Caco-2 (cell line): ENCODE data around the gene CCDC144A. TPM values are rescaled to one million over a fixed set of nuclear protein-coding genes. Genes with fewer than 3 reads are reported as not detected.
A peak's percentile ranks its signal among the peaks of the same experiment; 100 is the strongest.
"Not testable (repeated sequence)": the region's sequence is repeated elsewhere in the genome, so short reads cannot be mapped to it uniquely, and the experiment has no call there.

Experiments used
- BruUV-seq: library from RNA; stranded (reverse); fragments of 400-500 nt; replicated peaks from 2 replicates; lab custom pipeline; 2021; lab: Mats Ljungman, UMichigan
- CTCF ChIA-PET: fragments of 300-600 bp; sonication (Branson Sonifier 250); formaldehyde crosslinking; loops from one replicate; lab custom pipeline; 2022; ENCODE audit warnings: antibody characterized with exemption; lab: Charles Lee
- POLR2A ChIA-PET: fragments of 300-600 bp; sonication (Branson Sonifier 250); formaldehyde crosslinking; loops from one replicate; lab custom pipeline; 2022; ENCODE audit warnings: antibody characterized with exemption; lab: Charles Lee
- DNase-seq, 2 experiments: peaks; one replicate each; pipeline versions ENCODE4 v3.0.0 to v3.0.0-alpha.2; 2020 to 2022
- H3K27me3 ChIP-seq: replicated peaks from 2 replicates; pipeline ENCODE4 v1.6.0; 2011; ENCODE audit warnings: low read length; ENCODE audit not compliant: control insufficient read depth, insufficient read depth
- H3K36me3 ChIP-seq: 2 replicates; pipeline ENCODE4 v1.5.1; 2011; ENCODE audit warnings: low read length; ENCODE audit not compliant: control insufficient read depth, insufficient read depth
- H3K4me1 ChIP-seq: fragments of 250-450 bp; sonication (Bioruptor Pico); 2 replicates; pipeline ENCODE4 v1.5.1; 2020; ENCODE audit warnings: mild to moderate bottlenecking
- H3K4me3 ChIP-seq: 2 replicates; pipeline ENCODE4 v1.5.1; 2011; ENCODE audit warnings: low read depth, mild to moderate bottlenecking, control low read depth, low read length
- H3K9me3 ChIP-seq: fragments of 250-450 bp; sonication (Bioruptor Pico); 2 replicates; pipeline ENCODE4 v1.5.1; 2020; ENCODE audit warnings: mild to moderate bottlenecking, moderate library complexity
- H3K27ac Mint-ChIP-seq: one replicate; pipeline ENCODE4 v1.8.0; 2022; ENCODE audit warnings: mixed read lengths; ENCODE audit not compliant: unreplicated experiment
- H3K27me3 Mint-ChIP-seq: one replicate; pipeline ENCODE4 v1.8.0; 2022; ENCODE audit warnings: mixed read lengths; ENCODE audit not compliant: insufficient read depth, unreplicated experiment
- H3K36me3 Mint-ChIP-seq: one replicate; pipeline ENCODE4 v1.8.0; 2022; ENCODE audit warnings: mild to moderate bottlenecking, mixed read lengths; ENCODE audit not compliant: insufficient read depth, unreplicated experiment
- H3K4me1 Mint-ChIP-seq: one replicate; pipeline ENCODE4 v1.8.0; 2022; ENCODE audit warnings: low read depth, mixed read lengths; ENCODE audit not compliant: unreplicated experiment
- H3K4me3 Mint-ChIP-seq: one replicate; pipeline ENCODE4 v1.8.0; 2022; ENCODE audit warnings: mild to moderate bottlenecking, moderate library complexity, mixed read lengths; ENCODE audit not compliant: unreplicated experiment
- H3K9me3 Mint-ChIP-seq: one replicate; pipeline ENCODE4 v1.8.0; 2022; ENCODE audit warnings: mixed read lengths; ENCODE audit not compliant: unreplicated experiment
- intact Hi-C: fragments of 100-400 bp; cut with micrococcal nuclease; formaldehyde crosslinking; loops from one replicate; pipeline ENCODE4 v1.10.0; 2022; ENCODE audit not compliant: unreplicated experiment
- total RNA-seq: library from RNA; stranded (reverse); gene quantifications from 2 replicates; pipeline ENCODE4 v1.2.3, GENCODE V29; 2022

CCDC144A gene
- total RNA-seq, 1 experiment from 2014 or later, result 17.0 TPM

GRCh38 chr17:16823768-16824406 is 133.8 kb downstream of the CCDC144A start:
- H3K4me3 Mint-ChIP-seq, result not testable (repeated sequence)

More at GRCh38 chr17:16823768-16824406, 133.8 kb downstream of the CCDC144A start:
- BruUV-seq, intact Hi-C loops, H3K27me3 ChIP-seq, CTCF ChIA-PET, H3K4me1 Mint-ChIP-seq, H3K36me3 ChIP-seq, H3K27ac Mint-ChIP-seq, H3K4me3 ChIP-seq, H3K27me3 Mint-ChIP-seq, H3K9me3 ChIP-seq, H3K4me1 ChIP-seq, H3K36me3 Mint-ChIP-seq, POLR2A ChIA-PET: not testable (repeated sequence)
- peaks cover 11% of the 10 kb centered on the region for H3K9me3 Mint-ChIP-seq
- DNase-seq, result peak in 1 of 2 experiments; percentile 17

Other genes starting within 250 kb of the CCDC144A start
- 4.0 and 4.5 TPM in 2 replicates for gene LRRC75A, start 198.0 kb upstream of the CCDC144A start, total RNA-seq
- gene ZNF287, start 121.0 kb upstream of the CCDC144A start, total RNA-seq, result 7.1 and 7.9 TPM in 2 replicates
- 6.2 and 7.6 TPM in 2 replicates for gene ZNF624, start 36.4 kb upstream of the CCDC144A start, total RNA-seq